Activated B cell treated with CpG ODN at 0.5 μM for 24 hours (primary cell): Measurements from ENCODE around the gene PRR35. TPM values are rescaled to one million over a fixed set of nuclear protein-coding genes. Genes with fewer than 3 reads are reported as not detected.

Experiments used
- ATAC-seq: fragments of 200-7000 bp; cut with Tn5 transposase; one replicate; pipeline ENCODE4 v1.10.0; 2021; ENCODE audit warnings: low read depth, mild to moderate bottlenecking, moderate library complexity
- CTCF ChIA-PET: fragments of 350-600 bp; sonication (Branson Sonifier 250); formaldehyde crosslinking; loops from one replicate; lab custom pipeline; 2021; ENCODE audit warnings: antibody characterized with exemption; lab: Charles Lee
- POLR2A ChIA-PET: fragments of 350-600 bp; sonication (Branson Sonifier 250); formaldehyde crosslinking; loops from one replicate; lab custom pipeline; 2021; ENCODE audit warnings: antibody characterized with exemption; lab: Charles Lee
- DNase-seq: peaks from one replicate; pipeline ENCODE4 v3.0.0; 2022
- H3K27ac Mint-ChIP-seq: one replicate; pipeline ENCODE4 v1.8.0; 2020; ENCODE audit warnings: mixed read lengths
- H3K27me3 Mint-ChIP-seq: one replicate; pipeline ENCODE4 v1.8.0; 2021; ENCODE audit warnings: mixed read lengths
- H3K36me3 Mint-ChIP-seq: one replicate; pipeline ENCODE4 v1.8.0; 2021; ENCODE audit warnings: low read depth, mixed read lengths
- H3K4me1 Mint-ChIP-seq: one replicate; pipeline ENCODE4 v1.8.0; 2021; ENCODE audit warnings: mixed read lengths
- H3K4me3 Mint-ChIP-seq: one replicate; pipeline ENCODE4 v1.8.0; 2020; ENCODE audit warnings: mild to moderate bottlenecking, mixed read lengths
- H3K9me3 Mint-ChIP-seq: one replicate; pipeline ENCODE4 v1.8.0; 2020; ENCODE audit warnings: mixed read lengths
- CTCF ChIP-seq: fragments of 200-600 bp; IDR thresholded peaks from one replicate; pipeline ENCODE4 v1.8.0; 2022; ENCODE audit warnings: antibody characterized with exemption, mild to moderate bottlenecking
- intact Hi-C: fragments of 100-400 bp; cut with micrococcal nuclease; formaldehyde crosslinking; loops from one replicate; pipeline ENCODE4 v1.15.1; 2024
- total RNA-seq: library from RNA; stranded (reverse); gene quantifications from 2 replicates; pipeline ENCODE4 v1.2.3, GENCODE V29; 2022

Gene PRR35
- total RNA-seq, 1 donor from 2014 or later: not detected

- ATAC-seq: no peak
- peaks cover 2% of the 10 kb centered on the region for H3K4me1 Mint-ChIP-seq
- no peak for TF ChIP-seq CTCF
These were observed 587 bp upstream of the PRR35 start for GRCh38 chr16:559411-560203.

GRCh38 chr16:560701-561412 lies 663 bp downstream of the PRR35 start:
- intact Hi-C loops: no loop called here
- no peak overlapping the region for H3K4me3 Mint-ChIP-seq
- H3K36me3 Mint-ChIP-seq: no peaks in the 10 kb centered on the region
- DNase-seq: no peak
- H3K27me3 Mint-ChIP-seq: peaks cover 10% of the 10 kb centered on the region
- H3K27ac Mint-ChIP-seq: no peak overlapping the region
- no peak for ATAC-seq
- ChIA-PET CTCF (no interaction called here), POLR2A (no interaction called here)
- TF ChIP-seq CTCF: no peak
- H3K9me3 Mint-ChIP-seq: no peaks in the 10 kb centered on the region
- H3K4me1 Mint-ChIP-seq: peaks cover 2% of the 10 kb centered on the region

More at GRCh38 chr16:559411-560203, 587 bp upstream of the PRR35 start:
- Mint-ChIP-seq H3K36me3 (no peaks in the 10 kb centered on the region), H3K27ac (no peak overlapping the region), H3K27me3 (peaks cover 10% of the 10 kb centered on the region), H3K4me3 (no peak overlapping the region), H3K9me3 (no peaks in the 10 kb centered on the region)
- intact Hi-C loops: no loop called here
- CTCF ChIA-PET: no interaction called here
- DNase-seq: no peak
- POLR2A ChIA-PET: no interaction called here

GRCh38 chr16:561413-561794 lies 1.2 kb downstream of the PRR35 start:
- intact Hi-C loops: no loop called here
- TF ChIP-seq CTCF: no peak
- peaks cover 5% of the 10 kb centered on the region for H3K4me1 Mint-ChIP-seq
- H3K27ac Mint-ChIP-seq: no peak overlapping the region
- ChIA-PET POLR2A (no interaction called here), CTCF (no interaction called here)
- ATAC-seq: no peak
- H3K9me3 Mint-ChIP-seq: no peaks in the 10 kb centered on the region
- H3K36me3 Mint-ChIP-seq: no peaks in the 10 kb centered on the region
- no peak overlapping the region for H3K4me3 Mint-ChIP-seq
- no peak for DNase-seq
- H3K27me3 Mint-ChIP-seq: peaks cover 10% of the 10 kb centered on the region

- Mint-ChIP-seq H3K4me3 (no peak overlapping the region), H3K9me3 (no peaks in the 10 kb centered on the region), H3K27me3 (peaks cover 10% of the 10 kb centered on the region), H3K4me1 (peaks cover 13% of the 10 kb centered on the region), H3K36me3 (no peaks in the 10 kb centered on the region), H3K27ac (no peak overlapping the region)
- CTCF ChIA-PET: no interaction called here
- DNase-seq (no peak), ATAC-seq (no peak)
- intact Hi-C loops: no loop called here
- no peak for TF ChIP-seq CTCF
- POLR2A ChIA-PET: no interaction called here
These were observed 2.1 kb downstream of the PRR35 start for GRCh38 chr16:561957-562938.
